Brain pericyte (primary cell): ENCODE data around the gene USP25.

Source experiments
- DNase-seq: peaks from one replicate; pipeline ENCODE4 v3.0.0-alpha.2; 2012; ENCODE audit warnings: low read depth, low spot score

The USP25 gene

DNA sequence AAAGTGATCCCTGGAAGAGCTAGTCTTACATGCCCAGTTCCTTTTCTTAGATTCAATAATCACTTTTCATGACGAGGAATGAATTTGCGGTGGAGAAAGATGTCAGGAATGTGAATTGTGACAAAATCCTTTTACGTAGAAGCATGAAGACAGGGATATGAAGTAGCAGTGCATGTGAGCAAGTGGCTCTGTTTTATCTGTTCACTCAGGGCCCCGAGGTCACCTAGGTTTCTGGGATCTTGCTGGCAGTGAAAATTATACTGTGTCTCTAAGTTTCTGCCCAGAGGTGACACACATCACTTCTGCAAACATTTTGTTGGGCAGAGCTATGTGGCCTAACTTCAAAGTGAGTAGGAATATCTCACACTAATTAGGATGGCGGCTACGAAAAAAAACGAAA is 79.3 kb downstream of the USP25 start:
- DNase-seq = no peak

DNA sequence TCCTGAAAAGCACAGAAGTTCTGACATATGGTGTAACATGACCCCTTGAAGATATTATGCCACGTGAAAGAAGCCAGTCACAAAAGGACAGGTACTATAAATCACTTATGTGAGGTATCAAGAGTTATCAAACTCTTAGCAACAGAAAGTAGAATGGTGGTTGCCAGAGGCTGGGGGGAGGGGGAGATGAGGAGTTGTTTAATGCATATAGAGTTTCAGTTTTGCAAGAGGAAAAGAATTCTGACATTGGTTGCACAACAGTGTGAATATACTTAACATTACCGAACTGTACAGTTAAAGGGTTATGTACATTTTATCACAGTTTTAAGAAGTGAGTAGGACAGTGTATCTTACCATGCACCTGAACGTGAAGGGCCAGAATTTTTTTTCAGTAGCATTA is 80.0 kb downstream of the USP25 start:
- DNase-seq = no peak

DNA sequence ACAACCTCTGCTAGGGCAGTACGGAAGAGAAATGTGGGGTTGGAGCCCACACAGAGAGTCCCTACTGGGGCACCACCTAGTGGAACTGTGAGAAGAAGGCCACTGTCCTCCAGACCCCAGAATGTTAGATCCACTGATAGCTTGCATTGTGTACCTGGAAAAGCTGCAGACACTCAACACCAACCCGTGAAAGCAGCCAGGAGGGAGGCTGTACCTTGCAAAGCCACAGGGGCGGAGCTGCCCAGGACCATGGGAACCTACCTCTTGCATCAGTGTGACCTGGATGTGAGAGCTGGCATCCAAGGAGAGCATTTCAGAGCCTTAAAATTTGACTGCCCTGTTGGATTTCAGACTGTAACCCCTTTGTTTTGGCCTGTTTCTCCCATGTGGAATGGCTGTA is 85.5 kb downstream of the USP25 start:
- no peak for DNase-seq

DNA sequence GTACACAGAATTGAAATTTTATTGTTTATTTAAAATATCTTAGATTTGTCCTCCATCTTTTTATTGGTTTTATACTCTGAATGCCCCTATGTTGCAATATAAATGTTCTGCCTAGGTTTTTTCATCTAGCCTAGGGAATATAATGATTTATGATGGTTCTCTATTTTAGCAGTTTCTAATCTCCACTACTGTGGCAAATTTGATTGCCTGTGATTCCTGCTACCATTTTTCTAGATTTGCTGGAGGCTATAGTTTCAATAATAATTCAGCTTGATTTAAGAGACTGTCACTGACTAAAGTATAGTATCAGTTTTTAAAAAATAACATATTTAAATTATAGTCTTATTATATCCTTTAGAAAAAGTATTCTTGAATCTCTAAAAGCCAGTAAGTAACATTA is 90.5 kb downstream of the USP25 start:
- DNase-seq = no peak

DNA sequence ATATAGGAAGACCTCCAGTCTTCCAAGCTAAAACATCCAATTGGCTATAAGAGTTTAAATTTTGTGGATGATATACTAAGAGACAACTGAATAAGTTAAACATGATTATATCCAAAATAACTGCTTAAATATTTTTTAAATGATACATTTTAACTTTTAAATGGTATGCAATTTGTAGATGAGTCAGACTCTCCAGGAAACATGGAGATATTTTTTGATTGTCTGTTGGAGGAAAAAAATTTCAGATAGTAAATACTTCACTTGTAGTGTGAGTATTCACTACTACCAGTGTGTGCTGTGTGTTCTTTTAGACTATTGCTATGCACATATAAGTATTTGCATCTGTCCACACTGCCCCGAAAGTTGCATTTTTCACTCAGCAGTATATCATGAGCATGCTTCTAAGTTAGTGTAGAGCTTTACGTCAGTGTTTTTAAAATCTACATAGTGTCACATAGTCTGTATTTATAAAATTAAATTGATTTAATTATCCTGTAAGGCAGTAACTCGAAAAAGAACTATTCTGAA is 91.1 kb downstream of the USP25 start:
- DNase-seq = no peak

DNA sequence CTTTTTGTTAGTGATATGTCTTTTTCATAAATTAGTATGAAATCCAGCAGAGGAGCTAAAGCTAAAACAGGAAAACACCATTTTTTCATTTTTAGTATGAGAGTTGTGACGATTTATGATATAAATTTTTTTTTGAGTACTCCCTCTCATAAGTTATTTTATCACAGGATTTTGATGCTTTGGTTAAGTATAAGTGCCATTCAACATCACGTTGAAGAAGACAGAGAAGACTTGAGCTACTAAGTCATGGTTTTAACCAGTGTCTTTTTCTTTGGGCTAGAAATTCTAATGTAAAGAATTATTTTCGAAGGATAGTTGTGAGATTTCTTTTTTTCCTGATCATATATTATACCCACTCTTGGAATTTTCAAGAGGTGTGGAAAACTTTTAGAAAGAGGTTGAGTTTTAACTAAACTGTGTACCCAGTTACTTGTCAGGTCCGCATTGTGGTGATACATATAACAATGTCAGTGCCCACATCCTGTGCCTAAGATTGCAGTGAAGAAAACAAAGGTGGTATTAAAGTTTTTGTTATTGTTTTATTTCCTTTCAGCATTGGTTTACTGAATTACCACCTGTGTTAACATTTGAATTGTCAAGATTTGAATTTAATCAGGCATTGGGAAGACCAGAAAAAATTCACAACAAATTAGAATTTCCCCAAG is 93.8 kb downstream of the USP25 start:
- DNase-seq = no peak

DNA sequence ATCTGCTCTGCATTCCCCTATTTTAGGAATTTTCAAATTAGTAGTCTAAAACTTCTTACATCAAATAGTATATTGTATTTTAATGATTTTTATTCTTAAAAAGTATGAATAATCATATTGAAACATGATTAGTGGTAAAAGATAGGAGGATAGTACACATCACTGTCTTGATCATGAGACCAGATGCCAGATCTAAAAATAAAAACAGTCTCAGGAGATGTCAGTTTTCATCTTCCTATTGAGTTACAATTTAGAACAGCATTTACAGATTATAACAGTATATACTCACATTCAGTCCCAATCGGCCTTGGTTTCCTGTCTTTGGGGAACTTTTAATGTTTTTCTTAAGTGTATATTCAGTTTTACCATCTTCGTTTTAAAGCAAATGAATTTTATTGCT is 95.9 kb downstream of the USP25 start:
- DNase-seq = no peak

DNA sequence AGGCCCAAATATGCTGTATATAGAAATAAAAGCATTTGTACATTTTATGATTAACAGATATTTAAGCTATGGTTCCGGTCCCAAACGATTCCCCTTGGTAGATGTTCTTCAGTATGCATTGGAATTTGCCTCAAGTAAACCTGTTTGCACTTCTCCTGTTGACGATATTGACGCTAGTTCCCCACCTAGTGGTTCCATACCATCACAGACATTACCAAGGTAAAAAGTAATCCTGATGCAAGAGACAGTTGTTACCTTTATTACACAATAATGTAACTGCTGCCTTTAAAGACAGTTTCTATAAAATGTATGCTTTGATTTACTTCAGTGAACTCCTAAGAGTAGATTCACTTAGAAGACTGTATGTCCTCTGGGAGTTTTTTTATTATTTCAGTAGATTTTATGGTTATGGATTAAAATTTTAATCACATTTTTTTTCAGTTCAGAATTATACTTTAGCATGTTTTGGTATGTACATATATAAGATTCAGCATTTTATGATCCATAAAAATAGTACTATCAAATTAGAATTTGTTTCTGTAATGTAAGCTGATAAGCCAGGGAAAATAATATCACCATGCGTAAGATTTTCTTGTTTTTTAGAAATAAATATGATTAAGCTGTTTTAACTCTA is 96.5 kb downstream of the USP25 start:
- DNase-seq = no peak

DNA sequence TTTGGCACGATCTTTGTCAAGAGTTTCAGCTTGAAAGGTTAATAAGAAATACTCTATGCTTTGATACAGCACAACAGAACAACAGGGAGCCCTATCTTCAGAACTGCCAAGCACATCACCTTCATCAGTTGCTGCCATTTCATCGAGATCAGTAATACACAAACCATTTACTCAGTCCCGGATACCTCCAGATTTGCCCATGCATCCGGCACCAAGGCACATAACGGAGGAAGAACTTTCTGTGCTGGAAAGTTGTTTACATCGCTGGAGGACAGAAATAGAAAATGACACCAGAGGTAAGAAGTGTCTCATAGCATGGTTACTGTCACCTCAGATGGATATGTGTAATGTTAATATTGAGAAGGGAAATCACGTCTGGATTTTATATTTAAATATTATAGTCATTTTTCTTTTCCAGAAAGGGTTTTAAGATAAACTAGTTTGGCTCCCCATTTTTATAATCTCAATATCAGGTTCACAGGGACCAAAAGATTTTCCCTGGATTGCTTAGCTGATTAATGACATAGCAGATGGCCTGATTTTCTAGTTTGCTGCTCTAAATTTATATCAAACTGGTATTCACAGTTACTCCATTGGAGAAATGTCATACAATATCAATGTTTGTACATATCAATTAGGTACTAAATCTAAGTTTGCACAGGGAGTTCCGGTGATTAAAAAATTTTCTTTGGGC is 97.3 kb downstream of the USP25 start:
- no peak for DNase-seq

DNA sequence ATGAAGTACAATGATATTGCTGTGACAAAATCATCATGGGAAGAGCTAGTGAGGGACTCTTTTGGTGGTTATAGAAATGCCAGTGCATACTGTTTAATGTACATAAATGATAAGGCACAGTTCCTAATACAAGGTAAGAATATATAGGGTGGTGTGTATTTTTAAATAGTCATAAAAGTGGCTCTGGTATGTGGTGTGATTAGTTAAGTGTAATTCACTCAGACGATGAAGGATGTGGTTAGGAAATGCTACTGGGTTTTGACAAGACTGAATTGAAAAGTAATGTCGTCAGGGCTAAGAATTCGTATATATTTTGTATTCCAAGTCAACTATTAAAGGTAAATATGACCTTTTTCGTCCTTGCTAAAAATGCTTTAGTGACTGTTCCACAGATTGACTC is 101.7 kb downstream of the USP25 start:
- no peak for DNase-seq

DNA sequence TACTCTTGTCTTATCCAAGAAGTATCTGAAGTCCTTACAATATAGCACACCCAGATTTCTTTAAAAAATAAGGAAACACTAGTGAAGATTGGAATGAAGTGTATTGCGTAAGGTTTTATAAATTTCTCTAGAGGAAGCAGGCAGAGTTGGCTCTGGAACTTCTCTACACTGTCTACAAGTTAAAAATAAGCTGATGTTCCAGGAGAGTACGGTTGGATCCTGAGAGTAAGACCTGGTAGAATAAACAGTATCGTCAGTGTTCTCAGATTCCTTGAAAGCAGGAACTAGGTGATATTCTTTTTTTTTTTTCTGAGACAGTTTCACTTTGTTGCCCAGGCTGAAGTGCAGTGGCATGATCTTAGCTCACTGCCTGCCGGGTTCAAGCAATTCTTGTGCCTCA is 107.9 kb downstream of the USP25 start:
- no peak for DNase-seq

DNA sequence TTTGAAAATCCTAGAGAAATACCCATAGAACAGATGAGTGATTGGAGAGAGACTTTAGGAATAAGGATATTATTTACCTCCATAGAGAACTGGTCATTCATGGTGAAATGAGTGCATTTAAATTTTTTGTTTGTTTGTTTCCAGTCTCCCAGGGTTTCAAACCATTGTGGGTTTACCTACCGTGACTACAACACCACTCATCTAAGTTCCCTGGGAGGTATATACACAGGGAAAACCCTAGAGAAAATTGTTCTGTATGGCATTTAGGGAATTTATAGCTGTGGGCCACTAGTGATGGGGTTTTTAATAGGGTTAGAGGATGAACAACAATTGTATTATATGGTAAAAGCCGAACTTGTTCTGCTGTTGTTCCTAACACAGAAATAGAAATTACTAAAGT is 109.2 kb downstream of the USP25 start:
- DNase-seq = no peak

DNA sequence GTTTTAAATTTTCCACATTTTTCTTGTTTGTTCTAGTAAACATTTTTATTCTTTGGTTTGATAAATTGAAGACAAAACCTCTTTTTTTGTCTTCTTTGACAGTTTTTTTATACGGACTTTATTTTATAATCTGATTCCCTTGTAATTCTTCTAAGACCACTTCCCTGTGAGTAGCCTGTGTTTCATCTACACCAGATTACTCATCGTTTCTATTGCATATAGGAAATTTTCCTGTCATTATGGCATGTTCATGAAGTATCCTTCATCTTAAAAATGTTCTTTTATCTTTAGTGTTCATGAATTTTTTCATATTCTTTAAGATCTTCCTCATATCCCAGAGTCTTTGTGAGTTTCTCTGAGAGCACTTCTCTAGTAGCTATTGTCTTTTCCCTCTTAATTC is 109.8 kb downstream of the USP25 start:
- DNase-seq = no peak

DNA sequence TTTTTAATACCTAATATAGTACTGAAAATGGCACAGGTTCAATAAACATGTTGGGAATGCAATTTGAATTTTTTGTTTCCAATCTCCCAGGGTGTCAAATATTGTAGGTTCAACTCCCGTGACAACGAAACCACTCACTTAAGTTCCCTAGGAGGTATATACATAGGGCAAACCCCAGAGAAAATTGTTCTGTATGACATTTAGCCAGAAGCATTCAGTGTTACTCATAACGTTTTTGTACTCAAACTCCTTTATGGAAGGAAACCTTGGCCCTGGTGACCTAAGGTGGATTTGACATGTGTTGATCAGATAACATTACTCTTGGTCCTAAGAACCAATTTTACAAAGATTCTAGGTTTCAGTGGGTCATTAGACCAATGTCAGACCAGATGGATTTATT is 110.6 kb downstream of the USP25 start:
- no peak for DNase-seq

DNA sequence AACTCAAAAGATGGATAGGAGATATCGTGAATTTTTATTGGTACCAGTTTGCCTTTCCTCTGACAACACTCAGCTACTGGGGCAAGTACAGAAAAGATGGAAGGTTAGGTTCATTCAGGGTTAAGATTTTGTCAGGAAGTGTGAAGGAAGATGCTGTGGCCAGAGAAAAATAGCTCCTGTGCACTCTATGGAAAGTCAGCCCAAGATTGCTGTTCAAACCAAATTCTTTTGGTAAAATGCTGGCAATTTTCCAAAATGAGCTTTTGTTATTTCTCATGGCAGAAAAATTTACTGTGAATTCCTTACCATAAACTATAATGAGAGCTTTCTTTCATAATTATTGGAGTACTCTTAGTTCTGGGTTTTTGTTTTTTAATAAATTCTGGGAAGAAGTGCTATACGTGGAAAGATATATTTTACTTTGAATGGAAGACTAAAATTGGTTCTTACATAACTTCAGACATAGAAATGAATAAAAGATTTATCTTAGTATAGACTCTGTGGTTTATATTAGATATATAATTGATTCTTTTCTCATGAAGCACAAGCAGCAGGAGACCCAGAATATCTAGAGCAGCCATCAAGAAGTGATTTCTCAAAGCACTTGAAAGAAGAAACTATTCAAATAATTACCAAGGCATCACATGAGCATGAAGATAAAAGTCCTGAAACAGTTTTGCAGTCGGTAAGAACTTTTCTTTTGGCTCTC is 112.2 kb downstream of the USP25 start:
- DNase-seq = no peak

DNA sequence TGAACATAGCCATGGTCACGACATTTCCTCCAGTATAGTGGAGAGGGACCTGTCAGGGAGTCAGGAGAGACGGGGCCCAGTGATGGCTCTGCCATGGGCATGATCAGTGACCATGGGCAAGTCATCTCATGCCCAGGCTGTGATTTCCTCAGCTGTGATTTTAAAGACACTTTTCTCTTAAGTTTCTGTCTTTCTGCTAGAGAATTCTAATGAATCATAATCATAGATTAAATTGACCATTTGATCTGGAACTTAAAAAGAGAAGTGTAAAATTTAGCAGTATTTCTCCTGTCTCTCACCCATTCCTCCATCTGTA is 112.7 kb downstream of the USP25 start:
- no peak for DNase-seq

DNA sequence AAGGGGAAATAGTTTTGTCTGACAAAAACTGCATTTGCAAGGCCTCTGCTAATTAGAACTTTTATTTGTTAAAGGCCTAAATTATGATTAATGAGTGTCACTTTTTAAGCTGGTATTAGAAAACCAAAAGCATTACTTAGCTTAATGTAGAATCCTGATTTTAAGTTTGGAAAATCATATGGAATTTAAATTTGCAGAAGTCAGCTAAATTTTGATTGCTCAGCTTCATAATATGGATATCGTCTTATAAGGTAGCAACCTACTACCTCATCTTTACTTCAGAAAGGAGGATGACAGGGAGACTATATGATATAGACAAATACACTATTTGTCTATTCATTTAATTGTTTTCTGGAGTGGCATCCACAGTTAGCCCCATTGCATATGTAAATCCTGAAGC is 114.0 kb downstream of the USP25 start:
- DNase-seq = no peak

DNA sequence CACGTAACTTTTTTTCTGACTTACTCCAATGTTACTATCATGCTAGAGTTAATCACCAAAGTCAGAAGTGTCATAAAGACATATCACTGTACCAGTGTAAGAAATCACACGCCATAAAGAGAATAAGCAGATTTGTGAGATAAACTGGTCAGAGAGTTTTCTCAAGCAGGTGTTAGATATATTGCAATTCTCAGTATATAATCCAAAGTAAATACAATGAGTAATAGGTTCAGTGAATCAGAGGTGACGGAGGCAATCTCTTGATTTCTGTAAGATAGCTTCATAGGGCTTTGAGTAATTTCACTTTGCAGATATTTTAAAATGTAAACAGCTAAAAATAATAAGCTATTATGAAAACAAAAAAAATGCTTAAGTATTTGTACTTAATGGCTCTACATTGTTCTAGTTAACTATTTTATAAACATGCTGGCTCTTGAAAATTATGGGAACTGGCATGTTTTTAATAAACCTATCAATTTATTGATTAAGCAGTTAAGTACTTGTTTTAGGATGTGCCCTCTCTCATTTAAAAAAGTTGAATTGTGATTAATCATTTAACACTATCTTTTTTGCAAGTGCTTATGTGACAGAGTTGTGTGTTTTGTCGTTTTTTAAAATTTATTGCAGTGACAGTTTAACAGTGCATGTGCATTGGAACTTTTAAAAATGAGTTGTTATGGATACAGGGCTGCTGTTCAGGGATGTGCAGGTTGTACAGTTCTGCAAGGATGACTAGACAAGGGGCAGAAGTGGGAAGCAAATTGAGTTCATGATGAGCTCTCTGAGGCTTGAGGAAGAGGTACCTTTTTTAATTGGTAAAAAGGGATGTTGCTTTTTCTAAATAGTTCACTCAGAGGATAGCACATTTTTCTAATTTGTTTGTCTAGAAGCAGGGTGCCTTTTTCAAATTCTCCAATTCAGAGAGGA is 119.1 kb downstream of the USP25 start:
- no peak for DNase-seq

DNA sequence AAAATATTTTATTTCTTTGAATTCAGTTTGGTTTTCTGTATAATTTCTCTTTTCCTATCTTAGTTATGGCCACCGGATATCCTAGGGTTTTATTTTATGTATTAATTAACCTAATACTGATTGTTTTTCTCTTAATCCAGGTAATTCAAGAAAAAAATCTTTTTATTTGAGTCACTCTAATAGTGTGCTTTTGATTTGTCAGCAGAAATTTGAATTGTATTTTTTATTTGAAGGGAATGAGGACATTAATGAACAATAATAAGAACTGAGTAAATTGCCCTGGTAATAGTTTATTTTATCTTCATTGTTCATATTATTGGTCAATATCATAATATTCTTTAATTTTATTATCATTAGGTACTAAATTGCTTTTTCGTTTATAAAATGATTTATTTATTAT is 120.1 kb downstream of the USP25 start:
- no peak for DNase-seq

DNA sequence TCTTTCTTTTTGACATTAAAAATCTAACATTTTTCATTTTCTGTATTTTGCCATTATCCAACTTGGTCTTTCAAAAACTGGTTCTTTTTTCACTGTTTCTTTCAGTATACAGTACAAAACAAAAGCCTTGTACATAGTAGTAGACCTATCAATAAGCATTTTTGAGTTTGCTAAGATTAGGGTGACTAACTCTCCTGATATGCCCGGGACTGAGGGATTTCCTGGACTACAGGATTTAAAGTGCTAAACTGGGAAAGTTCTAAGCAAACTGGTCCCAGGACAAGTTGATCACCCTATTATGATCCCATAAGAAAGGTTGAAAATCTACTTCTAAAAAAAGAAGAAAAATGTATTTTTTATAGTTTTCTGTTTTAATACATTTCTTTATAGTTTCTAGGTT is 120.9 kb downstream of the USP25 start:
- no peak for DNase-seq

DNA sequence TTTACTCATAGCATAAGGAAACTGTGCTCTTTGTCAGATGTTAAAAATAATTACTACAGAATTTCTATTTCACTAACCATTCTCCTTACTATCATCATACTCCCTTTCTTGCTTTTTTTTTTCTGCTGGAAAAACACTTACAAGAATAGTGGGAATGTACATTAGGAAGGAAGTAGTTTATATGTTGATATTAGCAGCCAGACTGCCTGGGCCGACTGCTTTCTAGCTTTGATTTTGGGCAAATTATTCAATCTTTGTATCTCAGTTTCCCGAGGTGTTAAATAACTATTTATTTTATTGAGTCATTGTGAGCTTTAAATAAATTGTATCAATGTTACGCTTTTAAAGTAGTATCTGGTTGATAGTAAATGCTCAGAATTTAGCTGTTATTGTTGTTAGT is 122.4 kb downstream of the USP25 start:
- DNase-seq = no peak

DNA sequence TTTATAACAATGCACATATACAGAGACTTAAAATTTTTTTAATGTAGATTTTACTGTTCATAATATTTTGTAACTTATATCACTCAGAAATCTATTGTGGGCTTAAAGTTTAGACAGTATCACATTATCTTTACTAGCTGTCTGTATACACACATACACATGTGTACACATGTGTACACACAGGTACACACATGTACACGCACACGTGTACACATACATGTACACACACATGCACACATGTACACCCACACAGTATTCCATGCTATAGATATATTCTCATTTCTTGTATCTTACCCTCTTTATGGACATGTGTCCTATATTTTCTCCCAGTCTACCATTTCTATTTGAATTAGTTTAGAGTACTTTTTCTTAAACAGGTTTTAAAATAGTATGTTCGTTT is 123.3 kb downstream of the USP25 start:
- DNase-seq = no peak
